NCI-H1092 treated with DMSO at 0.1 percent for 48 hours (cell line): ENCODE results near the gene ITSN2.
A peak's percentile ranks its signal among the peaks of the same experiment; 100 is the strongest.
"Not testable (repeated sequence)": the region's sequence is repeated elsewhere in the genome, so short reads cannot be mapped to it uniquely, and the experiment has no call there.

Experiments
- DNase-seq: peaks from one replicate; lab custom pipeline; 2025; lab: John Stamatoyannopoulos, UW

Gene ITSN2

GRCh38 chr2:24360050-24360962 lies at the start of gene ITSN2:
ITSN2 (minus strand) TSS chr2:24360536; CDS start chr2:24328082, 32,454 bp downstream.
- peak; percentile 59 for DNase-seq

GRCh38 chr2:24409171-24409570 lies 48.8 kb upstream of the ITSN2 start:
- no peak for DNase-seq

- DNase-seq = not testable (repeated sequence)
These were observed 48.4 kb upstream of the ITSN2 start for GRCh38 chr2:24408704-24409103.

- no peak for DNase-seq
These were observed 44.2 kb upstream of the ITSN2 start for GRCh38 chr2:24404491-24404921.

GRCh38 chr2:24403832-24404212 lies 43.5 kb upstream of the ITSN2 start:
- DNase-seq = no peak

GRCh38 chr2:24403168-24403831 lies 43.0 kb upstream of the ITSN2 start:
- DNase-seq = no peak

GRCh38 chr2:24402242-24403097 lies 42.1 kb upstream of the ITSN2 start:
- DNase-seq = no peak

- no peak for DNase-seq
These were observed 40.0 kb upstream of the ITSN2 start for GRCh38 chr2:24400207-24400907.

- DNase-seq = peak; percentile 25
These were observed 39.3 kb upstream of the ITSN2 start for GRCh38 chr2:24399434-24400206.

- no peak for DNase-seq
These were observed 34.7 kb upstream of the ITSN2 start for GRCh38 chr2:24394998-24395397.

GRCh38 chr2:24392542-24393059 lies 32.3 kb upstream of the ITSN2 start:
- DNase-seq = no peak

GRCh38 chr2:24385366-24385765 lies 25.0 kb upstream of the ITSN2 start:
- DNase-seq = no peak

- DNase-seq = peak; percentile 42
These were observed 22.2 kb upstream of the ITSN2 start for GRCh38 chr2:24382363-24383073.

GRCh38 chr2:24380820-24381219 lies 20.5 kb upstream of the ITSN2 start:
- no peak for DNase-seq

- no peak for DNase-seq
These were observed 15.2 kb upstream of the ITSN2 start for GRCh38 chr2:24375349-24376087.

- DNase-seq = no peak
These were observed 14.0 kb upstream of the ITSN2 start for GRCh38 chr2:24374301-24374700.

GRCh38 chr2:24372033-24372432 lies 11.7 kb upstream of the ITSN2 start:
- no peak for DNase-seq

- DNase-seq = peak; percentile 2
These were observed 5.5 kb upstream of the ITSN2 start for GRCh38 chr2:24365826-24366225.

- DNase-seq = peak; percentile 46
These were observed 4.7 kb upstream of the ITSN2 start for GRCh38 chr2:24365051-24365450.
